ENCODE results near the gene FAM83D. TPM values are rescaled to one million over a fixed set of nuclear protein-coding genes. Genes with fewer than 3 reads are reported as not detected.

The FAM83D gene
- total RNA-seq, 1 donor from 2014 or later = 4.5 TPM

- no peaks in the 10 kb centered on the region for H3K36me3 Mint-ChIP-seq (ENCODE audit: low read depth)
- no peak overlapping the region for H3K27ac Mint-ChIP-seq (ENCODE audit: unreplicated experiment)
- no peak overlapping the region for H3K4me3 Mint-ChIP-seq (ENCODE audit: unreplicated experiment)
- no peak for TF ChIP-seq CTCF (IDR thresholded peaks at IDR 0.05)
- H3K9me3 Mint-ChIP-seq (ENCODE audit: low read depth) = no peaks in the 10 kb centered on the region
- H3K4me1 Mint-ChIP-seq (ENCODE audit: low read depth) = no peaks in the 10 kb centered on the region
- H3K27me3 Mint-ChIP-seq (ENCODE audit: low read depth) = peaks cover 35% of the 10 kb centered on the region
- DNase-seq (ENCODE audit: low spot score) = no peak
Observed at GRCh38 chr20:38920851-38921250, 5.4 kb upstream of the FAM83D start.

GRCh38 chr20:38924718-38925117 is 1.5 kb upstream of the FAM83D start:
- no peak overlapping the region for H3K27ac Mint-ChIP-seq (ENCODE audit: unreplicated experiment)
- peaks cover 18% of the 10 kb centered on the region for H3K27me3 Mint-ChIP-seq (ENCODE audit: low read depth)
- no peak for TF ChIP-seq CTCF (IDR thresholded peaks at IDR 0.05)
- DNase-seq (ENCODE audit: low spot score) = no peak
- H3K4me3 Mint-ChIP-seq (ENCODE audit: unreplicated experiment) = no peak overlapping the region
- H3K9me3 Mint-ChIP-seq (ENCODE audit: low read depth) = no peaks in the 10 kb centered on the region
- H3K4me1 Mint-ChIP-seq (ENCODE audit: low read depth) = peaks cover 16% of the 10 kb centered on the region
- no peaks in the 10 kb centered on the region for H3K36me3 Mint-ChIP-seq (ENCODE audit: low read depth)

GRCh38 chr20:38926934-38927616 is 858 bp downstream of the FAM83D start:
- H3K9me3 Mint-ChIP-seq (ENCODE audit: low read depth) = no peaks in the 10 kb centered on the region
- DNase-seq (ENCODE audit: low spot score) = no peak
- H3K27ac Mint-ChIP-seq (ENCODE audit: unreplicated experiment) = no peak overlapping the region
- H3K4me1 Mint-ChIP-seq (ENCODE audit: low read depth) = peaks cover 16% of the 10 kb centered on the region
- no peaks in the 10 kb centered on the region for H3K27me3 Mint-ChIP-seq (ENCODE audit: low read depth)
- peak overlapping the region; percentile 77 for H3K4me3 Mint-ChIP-seq (ENCODE audit: unreplicated experiment)
- TF ChIP-seq CTCF (IDR thresholded peaks at IDR 0.05) = no peak
- no peaks in the 10 kb centered on the region for H3K36me3 Mint-ChIP-seq (ENCODE audit: low read depth)

- TF ChIP-seq CTCF (IDR thresholded peaks at IDR 0.05) = no peak
- peak overlapping the region; percentile 77 for H3K4me3 Mint-ChIP-seq (ENCODE audit: unreplicated experiment)
- H3K9me3 Mint-ChIP-seq (ENCODE audit: low read depth) = no peaks in the 10 kb centered on the region
- no peak for DNase-seq (ENCODE audit: low spot score)
- H3K27me3 Mint-ChIP-seq (ENCODE audit: low read depth) = no peaks in the 10 kb centered on the region
- no peaks in the 10 kb centered on the region for H3K36me3 Mint-ChIP-seq (ENCODE audit: low read depth)
- no peak overlapping the region for H3K27ac Mint-ChIP-seq (ENCODE audit: unreplicated experiment)
- H3K4me1 Mint-ChIP-seq (ENCODE audit: low read depth) = peaks cover 16% of the 10 kb centered on the region
Observed at GRCh38 chr20:38927902-38928578, 1.8 kb downstream of the FAM83D start.

GRCh38 chr20:38930242-38930569 is 4.0 kb downstream of the FAM83D start:
- Mint-ChIP-seq H3K27ac (ENCODE audit: unreplicated experiment) (no peak overlapping the region), H3K27me3 (ENCODE audit: low read depth) (no peaks in the 10 kb centered on the region), H3K36me3 (ENCODE audit: low read depth) (no peaks in the 10 kb centered on the region), H3K4me3 (ENCODE audit: unreplicated experiment) (no peak overlapping the region), H3K9me3 (ENCODE audit: low read depth) (no peaks in the 10 kb centered on the region), H3K4me1 (ENCODE audit: low read depth) (peaks cover 16% of the 10 kb centered on the region)
- no peak for DNase-seq (ENCODE audit: low spot score)
- no peak for TF ChIP-seq CTCF (IDR thresholded peaks at IDR 0.05)
